Measurements from ENCODE around the gene TXNRD2.

The TXNRD2 gene

GRCh38 chr22:19941365-19942082 is at the start of gene TXNRD2, which contains the start of gene COMT:
TSS of gene TXNRD2 (minus strand) at chr22:19941818. CDS start at chr22:19941803, 15 bp downstream.
TSS of gene COMT (plus strand) at chr22:19941772. CDS start at chr22:19962527, 20,755 bp downstream.
- DNase-seq = no peak

- no peak for DNase-seq
Measured at GRCh38 chr22:19991395-19991644, 49.7 kb upstream of the TXNRD2 start.

- DNase-seq = no peak
Measured at GRCh38 chr22:19990609-19991394, 49.2 kb upstream of the TXNRD2 start.

- no peak for DNase-seq
Measured at GRCh38 chr22:19990188-19990587, 48.6 kb upstream of the TXNRD2 start.

- no peak for DNase-seq
Measured at GRCh38 chr22:19989725-19990067, 48.1 kb upstream of the TXNRD2 start.

- no peak for DNase-seq
Measured at GRCh38 chr22:19988965-19989724, 47.5 kb upstream of the TXNRD2 start.

GRCh38 chr22:19988331-19988808 is 46.8 kb upstream of the TXNRD2 start:
- DNase-seq = no peak

- no peak for DNase-seq
Measured at GRCh38 chr22:19987394-19988306, 46.0 kb upstream of the TXNRD2 start.

GRCh38 chr22:19986410-19987341 is 45.1 kb upstream of the TXNRD2 start:
- no peak for DNase-seq

GRCh38 chr22:19986011-19986409 is 44.4 kb upstream of the TXNRD2 start:
- no peak for DNase-seq

GRCh38 chr22:19984851-19985811 is 43.5 kb upstream of the TXNRD2 start:
- no peak for DNase-seq

GRCh38 chr22:19984201-19984753 is 42.7 kb upstream of the TXNRD2 start:
- DNase-seq = no peak

- no peak for DNase-seq
Measured at GRCh38 chr22:19983741-19984140, 42.1 kb upstream of the TXNRD2 start.

GRCh38 chr22:19982991-19983578 is 41.5 kb upstream of the TXNRD2 start:
- no peak for DNase-seq

- no peak for DNase-seq
Measured at GRCh38 chr22:19981961-19982920, 40.6 kb upstream of the TXNRD2 start.

GRCh38 chr22:19981171-19981960 is 39.7 kb upstream of the TXNRD2 start:
- DNase-seq = no peak

GRCh38 chr22:19980766-19981165 is 39.1 kb upstream of the TXNRD2 start:
- no peak for DNase-seq

All from cortex of kidney (tissue), 1 donor.